OCI-LY3 (cell line): Measurements from ENCODE around the gene RPLP2.

Source experiments
- CTCF ChIP-seq: fragments of 200-600, 300-600 bp; sonication (generic); IDR thresholded peaks from 2 replicates; pipeline ENCODE4 v1.5.1; 2014; ENCODE audit warnings: antibody characterized with exemption, low read length, low read depth
- EZH2phosphoT487 ChIP-seq: fragments of 200-600 bp; shearing (Covaris generic); IDR thresholded peaks from 2 replicates; pipeline ENCODE4 v1.6.1; 2018; ENCODE audit warnings: antibody characterized with exemption, mixed run types, low read depth

DNA sequence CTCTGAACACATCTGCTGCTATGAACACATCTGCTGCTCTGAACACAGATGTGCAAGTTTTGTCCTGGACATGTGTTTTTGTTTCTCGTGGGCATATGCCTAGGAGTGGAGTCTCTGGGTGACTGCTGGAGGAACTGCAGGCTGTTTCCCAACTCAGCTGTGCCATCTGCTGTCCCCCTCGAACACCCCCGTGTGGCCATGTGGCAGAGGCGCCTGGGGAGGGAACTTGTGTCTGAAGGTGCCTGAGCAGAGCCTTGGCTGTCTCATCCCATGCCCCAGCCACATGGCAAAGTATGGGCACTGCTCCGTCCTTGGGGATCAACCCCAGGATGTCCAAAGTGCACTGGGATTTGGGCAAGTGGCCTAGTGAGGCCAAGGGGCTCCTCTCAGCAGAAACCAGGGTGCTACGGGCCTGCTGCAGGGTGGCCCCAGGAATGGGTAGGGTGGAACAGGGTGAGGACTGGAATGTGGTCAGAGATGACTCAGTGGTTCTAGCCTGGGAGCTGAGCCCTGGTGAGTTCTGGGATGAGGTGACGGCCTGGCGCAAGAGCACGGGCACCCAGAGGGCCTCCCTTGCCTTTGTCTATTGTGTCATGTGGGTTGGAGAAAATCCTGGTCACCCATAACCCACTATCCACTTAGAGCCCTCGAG is 47.2 kb upstream of the RPLP2 start:
- TF ChIP-seq CTCF (peak; percentile 30), EZH2phosphoT487 (no peak)
